Tibial nerve (tissue), 4 donors: Measurements from ENCODE around the gene PLEKHG4B. TPM values are rescaled to one million over a fixed set of nuclear protein-coding genes. Genes with fewer than 3 reads are reported as not detected.

Source experiments
- DNase-seq, 2 donors: peaks; one replicate each; pipeline ENCODE4 v3.0.0-alpha.2; 2019; ENCODE audit warnings: low spot score in 2 of 2
- H3K27ac ChIP-seq, 4 donors: fragments of 200-600 bp; sonication (generic) in 3 of 4; one replicate each; pipeline ENCODE4 v1.5.1; 2017 to 2019; ENCODE audit warnings: mild to moderate bottlenecking in 1 of 4
- H3K27me3 ChIP-seq, 2 donors: fragments of 200-600 bp; sonication (generic) in 1 of 2; one replicate each; pipeline versions ENCODE4 v1.5.1 to v1.6.0; 2017 to 2019
- H3K36me3 ChIP-seq, 3 donors: fragments of 200-600 bp; sonication (generic); one replicate each; pipeline ENCODE4 v1.5.1; 2018 to 2019
- H3K4me1 ChIP-seq, 4 donors: fragments of 200-600 bp; sonication (generic) in 3 of 4; one replicate each; pipeline ENCODE4 v1.5.1; 2017 to 2019
- H3K4me3 ChIP-seq, 4 donors: fragments of 200-600 bp; sonication (generic) in 3 of 4; one replicate each; pipeline ENCODE4 v1.5.1; 2017 to 2019; ENCODE audit warnings: mild to moderate bottlenecking in 1 of 4, moderate library complexity in 1 of 4
- H3K9me3 ChIP-seq, 4 donors: fragments of 200-600 bp; sonication (generic) in 3 of 4; one replicate each; pipeline ENCODE4 v1.5.1; 2017 to 2019
- CTCF ChIP-seq, 5 experiments: fragments of 200-600 bp in 3 of 5; fragments of 450-650 bp in 2 of 5; sonication (generic) in 3 of 5; IDR thresholded peaks; one replicate each; pipeline ENCODE4 v1.5.1; 2016 to 2019; ENCODE audit warnings: antibody characterized with exemption in 5 of 5, mild to moderate bottlenecking in 3 of 5, moderate library complexity in 2 of 5
- EP300 ChIP-seq, 2 donors: sonication (generic); formaldehyde crosslinking; IDR thresholded peaks; one replicate each; pipeline ENCODE4 v1.6.1; 2017; ENCODE audit warnings: antibody characterized with exemption in 2 of 2, mild to moderate bottlenecking in 1 of 2
- POLR2A ChIP-seq, 2 donors: fragments of 450-650 bp; IDR thresholded peaks; one replicate each; pipeline ENCODE4 v1.6.1; 2017; ENCODE audit warnings: antibody characterized with exemption in 2 of 2, mild to moderate bottlenecking in 2 of 2, moderate library complexity in 2 of 2
- WGBS, 2 donors: methylation state at CpG; one replicate each; pipeline ENCODE4 v1.1.5; 2018; 5-methylcytosine and 5-hydroxymethylcytosine counted together
- total RNA-seq, 4 donors: library from RNA; depleted of rRNA; stranded (reverse); fragments of >200 nt; gene quantifications; one replicate each; pipeline ENCODE4 v1.1.0, GENCODE V29; 2016

Gene PLEKHG4B
- total RNA-seq, 4 donors from 2014 or later, result under 0.01 to 0.42 (median 0.26) TPM

- no peaks in the 10 kb centered on the region for H3K9me3 ChIP-seq
- no peaks in the 10 kb centered on the region for H3K27me3 ChIP-seq
- no peak overlapping the region for H3K27ac ChIP-seq
- no peak for DNase-seq
- H3K36me3 ChIP-seq, result no peaks in the 10 kb centered on the region
- no peak overlapping the region for H3K4me3 ChIP-seq
- TF ChIP-seq CTCF (IDR thresholded peaks at IDR 0.05) (no peak), POLR2A (IDR thresholded peaks at IDR 0.05) (no peak), EP300 (IDR thresholded peaks at IDR 0.05) (no peak)
- WGBS, 2 donors, result 95 to 97% methylated on average over 6 of the region's 6 CpGs
- no peaks in the 10 kb centered on the region for H3K4me1 ChIP-seq
These were observed 15.6 kb downstream of the PLEKHG4B start for GRCh38 chr5:107526-107925.

GRCh38 chr5:109826-110225 is 17.9 kb downstream of the PLEKHG4B start:
- WGBS, 2 donors, result 92% methylated on average over 14 of the region's 14 CpGs
- H3K36me3 ChIP-seq, result no peaks in the 10 kb centered on the region

GRCh38 chr5:110270-110888 is 18.4 kb downstream of the PLEKHG4B start:
- no peaks in the 10 kb centered on the region for H3K9me3 ChIP-seq
- no peaks in the 10 kb centered on the region for H3K4me1 ChIP-seq
- TF ChIP-seq POLR2A (IDR thresholded peaks at IDR 0.05) (no peak), CTCF (IDR thresholded peaks at IDR 0.05) (no peak), EP300 (IDR thresholded peaks at IDR 0.05) (no peak)
- H3K36me3 ChIP-seq, result no peaks in the 10 kb centered on the region
- H3K27me3 ChIP-seq, result no peaks in the 10 kb centered on the region
- no peak overlapping the region for H3K4me3 ChIP-seq
- H3K27ac ChIP-seq, result no peak overlapping the region
- DNase-seq, result no peak
- 88 to 91% methylated on average over 26 of the region's 26 CpGs for WGBS, 2 donors

More at GRCh38 chr5:109826-110225, 17.9 kb downstream of the PLEKHG4B start:
- Histone ChIP-seq H3K4me3 (no peak overlapping the region), H3K27me3 (no peaks in the 10 kb centered on the region), H3K4me1 (no peaks in the 10 kb centered on the region), H3K9me3 (no peaks in the 10 kb centered on the region), H3K27ac (no peak overlapping the region)
- no peak for DNase-seq
- TF ChIP-seq CTCF (IDR thresholded peaks at IDR 0.05) (no peak), POLR2A (IDR thresholded peaks at IDR 0.05) (no peak), EP300 (IDR thresholded peaks at IDR 0.05) (no peak)

- Histone ChIP-seq H3K4me3 (no peak overlapping the region), H3K27me3 (no peaks in the 10 kb centered on the region), H3K4me1 (no peaks in the 10 kb centered on the region), H3K36me3 (no peaks in the 10 kb centered on the region), H3K9me3 (no peaks in the 10 kb centered on the region), H3K27ac (no peak overlapping the region)
- 97 to 100% methylated on average over 5 of the region's 5 CpGs for WGBS, 2 donors
- no peak for DNase-seq
- no peak for TF ChIP-seq CTCF (IDR thresholded peaks at IDR 0.05)
- TF ChIP-seq POLR2A (IDR thresholded peaks at IDR 0.05), result no peak
- no peak for TF ChIP-seq EP300 (IDR thresholded peaks at IDR 0.05)
These were observed 19.2 kb downstream of the PLEKHG4B start for GRCh38 chr5:111171-111570.

GRCh38 chr5:119486-120097 is 27.6 kb downstream of the PLEKHG4B start:
- Histone ChIP-seq H3K9me3 (peaks cover 0 to 31% (median 0%) of the 10 kb centered on the region in 4 donors), H3K4me3 (no peak overlapping the region), H3K36me3 (no peaks in the 10 kb centered on the region), H3K27me3 (no peaks in the 10 kb centered on the region), H3K4me1 (no peaks in the 10 kb centered on the region), H3K27ac (no peak overlapping the region)
- no peak for DNase-seq
- TF ChIP-seq CTCF (IDR thresholded peaks at IDR 0.05) (no peak), POLR2A (IDR thresholded peaks at IDR 0.05) (no peak), EP300 (IDR thresholded peaks at IDR 0.05) (no peak)
- WGBS, 2 donors, result 89 to 91% methylated on average over 5 of the region's 5 CpGs
